Lower leg skin (tissue), 4 donors: ENCODE results near the gene TANK. TPM values are rescaled to one million over a fixed set of nuclear protein-coding genes. Genes with fewer than 3 reads are reported as not detected.

Experiments used
- DNase-seq, 2 donors: peaks; one replicate each; pipeline ENCODE4 v3.0.0-alpha.2; 2019; ENCODE audit warnings: low spot score in 2 of 2
- H3K4me3 ChIP-seq: fragments of 200-600 bp; sonication (generic); 2 replicates; pipeline ENCODE4 v1.5.1; 2017; ENCODE audit warnings: mild to moderate bottlenecking, low read depth; ENCODE audit not compliant: poor library complexity, severe bottlenecking
- CTCF ChIP-seq, 3 donors: fragments of 450-650 bp; IDR thresholded peaks; one replicate each; pipeline ENCODE4 v1.5.1; 2016; ENCODE audit warnings: antibody characterized with exemption in 3 of 3, mild to moderate bottlenecking in 3 of 3, moderate library complexity in 2 of 3
- POLR2A ChIP-seq, 2 donors: fragments of 450-650 bp; IDR thresholded peaks; one replicate each; pipeline ENCODE4 v1.6.1; 2016 to 2017; ENCODE audit warnings: antibody characterized with exemption in 2 of 2, mild to moderate bottlenecking in 1 of 2, moderate library complexity in 1 of 2
- WGBS, 2 donors: methylation state at CpG; one replicate each; pipeline ENCODE4 v1.1.5; 2018; 5-methylcytosine and 5-hydroxymethylcytosine counted together
- intact Hi-C: fragments of 100-400 bp; cut with DNase I; formaldehyde crosslinking; loops from one replicate; pipeline ENCODE4 v1.15.0; 2023; ENCODE audit warnings: low total_unique reads
- total RNA-seq, 4 donors: library from RNA; depleted of rRNA; stranded (reverse); fragments of >200 nt; gene quantifications; one replicate each; pipeline ENCODE4 v1.1.0, GENCODE V29; 2016

The TANK gene
- total RNA-seq, 4 donors from 2014 or later = 81.6 to 89.8 (median 88.0) TPM

DNA sequence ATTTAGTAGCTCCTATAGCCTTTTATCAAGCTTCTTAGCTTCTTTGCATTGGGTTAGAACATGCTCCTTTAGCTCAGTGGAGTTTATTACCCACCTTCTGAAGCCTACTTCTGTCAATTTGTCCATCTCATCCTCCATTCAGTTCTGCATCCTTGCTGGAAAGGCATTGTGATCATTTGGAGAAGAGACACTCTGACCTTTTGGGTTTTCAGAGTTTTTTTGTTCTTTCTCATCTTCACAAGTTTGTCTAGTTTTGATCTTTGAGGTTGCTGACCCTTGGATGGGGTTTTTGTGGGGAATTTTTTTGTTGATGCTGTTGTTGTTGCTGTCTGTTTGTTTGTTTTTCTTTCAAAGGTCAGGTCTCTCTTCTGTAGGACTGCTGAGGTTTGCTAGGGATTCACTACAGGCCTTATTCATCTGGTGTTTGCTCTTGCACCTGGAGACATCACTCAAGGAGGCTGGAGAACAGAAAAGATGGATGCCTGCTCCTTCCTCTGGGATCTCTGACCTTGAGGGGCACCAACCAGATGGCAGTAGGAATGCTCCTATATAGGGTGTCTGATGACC lies 13.9 kb upstream of the TANK start:
- TF ChIP-seq CTCF (IDR thresholded peaks at IDR 0.05) = no peak
- TF ChIP-seq POLR2A (IDR thresholded peaks at IDR 0.05) = no peak
- intact Hi-C loops = no loop called here
- H3K4me3 ChIP-seq = no peak overlapping the region
- no peak for DNase-seq

DNA sequence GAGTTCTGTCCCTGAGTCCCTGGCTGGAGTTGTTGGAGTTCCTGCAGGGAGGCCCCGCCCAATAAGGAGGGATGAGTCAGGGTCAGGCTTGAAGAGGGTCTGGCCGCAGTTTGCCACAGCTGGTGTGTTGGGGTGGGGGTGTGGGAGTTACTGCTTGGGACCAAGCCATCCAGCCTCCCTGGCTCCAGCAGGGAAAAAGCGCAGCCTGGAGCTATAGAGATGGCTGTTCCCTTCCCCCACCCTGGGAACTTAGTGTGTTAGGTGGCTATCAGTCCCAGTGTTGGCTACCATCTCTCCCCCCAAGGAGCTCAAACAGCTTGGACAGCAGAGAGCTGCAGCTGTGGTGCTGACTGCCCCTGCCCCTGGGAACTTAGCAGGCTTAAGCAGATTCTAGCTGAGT lies 13.2 kb upstream of the TANK start:
- H3K4me3 ChIP-seq = no peak overlapping the region
- WGBS, 2 donors = 87 to 90% methylated on average over 3 of the region's 3 CpGs
- TF ChIP-seq CTCF (IDR thresholded peaks at IDR 0.05) (no peak), POLR2A (IDR thresholded peaks at IDR 0.05) (no peak)
- no peak for DNase-seq
- intact Hi-C loops = no loop called here

GRCh38 chr2:161147856-161148255 lies 12.4 kb upstream of the TANK start:
- no peak overlapping the region for H3K4me3 ChIP-seq
- DNase-seq = no peak
- intact Hi-C loops = no loop called here
- 86 to 91% methylated on average over 1 of the region's 1 CpG for WGBS, 2 donors
- TF ChIP-seq CTCF (IDR thresholded peaks at IDR 0.05) = no peak
- no peak for TF ChIP-seq POLR2A (IDR thresholded peaks at IDR 0.05)

DNA sequence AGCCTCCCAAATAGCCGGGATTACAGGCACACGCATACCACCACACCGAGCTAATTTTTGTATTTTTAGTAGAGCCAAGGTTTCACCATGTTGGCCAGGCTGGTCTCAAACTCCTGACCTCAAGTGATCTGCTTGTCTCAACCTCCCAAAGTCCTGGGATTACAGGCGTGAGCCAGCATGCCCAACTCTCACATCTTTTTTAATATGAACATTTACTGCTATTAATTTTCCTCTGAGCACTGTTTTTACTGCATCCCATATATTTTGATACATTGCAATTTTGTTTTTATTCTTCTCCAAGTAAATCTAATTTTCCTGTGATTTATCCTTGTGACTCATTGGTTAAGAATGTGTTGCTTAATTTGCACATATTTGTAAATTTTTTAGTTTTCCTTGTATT lies 9.5 kb upstream of the TANK start:
- 91 to 94% methylated on average over 4 of the region's 4 CpGs for WGBS, 2 donors
- TF ChIP-seq CTCF (IDR thresholded peaks at IDR 0.05) (no peak), POLR2A (IDR thresholded peaks at IDR 0.05) (no peak)
- intact Hi-C loops = no loop called here
- DNase-seq = no peak
- no peak overlapping the region for H3K4me3 ChIP-seq

- no peak for DNase-seq
- TF ChIP-seq POLR2A (IDR thresholded peaks at IDR 0.05) = no peak
- TF ChIP-seq CTCF (IDR thresholded peaks at IDR 0.05) = no peak
Measured at GRCh38 chr2:161152302-161152701, 7.9 kb upstream of the TANK start.

DNA sequence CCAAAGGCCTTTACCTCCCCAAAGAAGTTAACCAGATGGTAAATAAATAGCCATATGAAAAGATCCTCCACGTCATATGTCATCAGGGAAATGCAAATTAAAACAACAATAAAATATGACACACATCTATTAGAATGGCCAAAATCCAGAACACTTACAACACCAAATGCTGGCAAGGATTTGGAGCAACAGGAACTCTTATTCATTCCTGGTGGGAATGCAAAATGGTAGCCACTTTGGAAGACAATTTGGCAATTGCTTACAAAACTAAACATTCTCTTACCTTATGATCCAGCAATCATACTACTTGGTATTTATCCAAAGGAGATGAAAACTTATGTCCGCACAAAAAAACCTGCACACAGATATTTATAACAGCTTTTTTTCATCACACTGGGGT lies 1.3 kb upstream of the TANK start:
- TF ChIP-seq CTCF (IDR thresholded peaks at IDR 0.05) (no peak), POLR2A (IDR thresholded peaks at IDR 0.05) (no peak)
- 74 to 77% methylated on average over 2 of the region's 2 CpGs for WGBS, 2 donors
- no peak overlapping the region for H3K4me3 ChIP-seq
- intact Hi-C loops = no loop called here
- DNase-seq = no peak

More at GRCh38 chr2:161152302-161152701, 7.9 kb upstream of the TANK start:
- H3K4me3 ChIP-seq = no peak overlapping the region
- intact Hi-C loops = no loop called here
